Spleen (tissue), 11 donors: ENCODE results near the gene ZBTB7C. TPM values are rescaled to one million over a fixed set of nuclear protein-coding genes. Genes with fewer than 3 reads are reported as not detected.
"Not testable (repeated sequence)": the region's sequence is repeated elsewhere in the genome, so short reads cannot be mapped to it uniquely, and the experiment has no call there.

Experiments
- DNase-seq: peaks from one replicate; pipeline ENCODE4 v3.0.0-alpha.2; 2020
- H3K27ac ChIP-seq, 8 donors: fragments of 200-600 bp; sonication (generic) in 7 of 8; 1 replicate in 4 of 8; 2 replicates in 4 of 8; pipeline versions ENCODE4 v1.5.0 to v1.8.0; 2016 to 2021; ENCODE audit warnings: inconsistent platforms in 4 of 8, mild to moderate bottlenecking in 4 of 8, moderate library complexity in 1 of 8
- H3K27me3 ChIP-seq, 7 donors: fragments of 200-600 bp; sonication (generic) in 6 of 7; replicated peaks in 1 of 7; 1 replicate in 4 of 7; 2 replicates in 3 of 7; pipeline versions ENCODE4 v1.5.0 to v1.8.0; 2016 to 2021; ENCODE audit warnings: inconsistent platforms in 3 of 7, mild to moderate bottlenecking in 1 of 7
- H3K36me3 ChIP-seq, 6 donors: fragments of 200-600 bp; sonication (generic) in 5 of 6; 1 replicate in 4 of 6; 2 replicates in 2 of 6; pipeline versions ENCODE4 v1.5.0 to v1.8.0; 2016 to 2021; ENCODE audit warnings: inconsistent platforms in 2 of 6
- H3K4me1 ChIP-seq, 6 donors: fragments of 200-600 bp; sonication (generic) in 5 of 6; 1 replicate in 3 of 6; 2 replicates in 3 of 6; pipeline versions ENCODE4 v1.5.0 to v1.8.0; 2016 to 2021; ENCODE audit warnings: inconsistent platforms in 3 of 6
- H3K4me3 ChIP-seq, 8 donors: fragments of 200-600 bp; sonication (generic) in 7 of 8; 1 replicate in 4 of 8; 2 replicates in 4 of 8; pipeline versions ENCODE4 v1.5.0 to v1.8.0; 2016 to 2021; ENCODE audit warnings: inconsistent platforms in 4 of 8, mild to moderate bottlenecking in 4 of 8, moderate library complexity in 2 of 8
- H3K9me3 ChIP-seq, 8 donors: fragments of 200-600 bp; sonication (generic) in 7 of 8; 1 replicate in 4 of 8; 2 replicates in 4 of 8; pipeline versions ENCODE4 v1.5.0 to v1.8.0; 2016 to 2021; ENCODE audit warnings: inconsistent platforms in 4 of 8
- CTCF ChIP-seq, 11 experiments: fragments of 200-600 bp in 7 of 11; fragments of 450-650 bp in 4 of 11; sonication (generic) in 4 of 11; IDR thresholded peaks in 8 of 11; conservative IDR thresholded peaks in 3 of 11; 1 replicate in 7 of 11; 2 replicates in 4 of 11; pipeline versions ENCODE4 v1.4.0 to v1.8.0; 2016 to 2021; ENCODE audit warnings: antibody characterized with exemption in 11 of 11, inconsistent platforms in 4 of 11, mild to moderate bottlenecking in 1 of 11
- POLR2A ChIP-seq, 3 donors: fragments of 450-650 bp; IDR thresholded peaks; one replicate each; pipeline ENCODE4 v1.5.1; 2017; ENCODE audit warnings: antibody characterized with exemption in 3 of 3, mild to moderate bottlenecking in 1 of 3
- POLR2AphosphoS5 ChIP-seq, 3 donors: sonication (generic); formaldehyde crosslinking; IDR thresholded peaks; one replicate each; pipeline ENCODE4 v1.5.1; 2017; ENCODE audit warnings: antibody characterized with exemption in 3 of 3
- WGBS, 5 donors: extraction: QIAGEN DNeasy Blood & Tissue Kit in 3 of 5; methylation state at CpG; one replicate each; pipeline versions ENCODE4 v1.1.5 to v1.1.7; 2013 to 2018; 5-methylcytosine and 5-hydroxymethylcytosine counted together
- intact Hi-C: fragments of 100-400 bp; cut with DNase I; formaldehyde crosslinking; loops from one replicate; pipeline ENCODE4 v1.15.0; 2023; ENCODE audit warnings: low total_unique reads
- polyA plus RNA-seq, 3 donors: library from polyadenylated mRNA; stranded (reverse); fragments of 200-250 nt; gene quantifications; one replicate each; pipeline ENCODE4 v1.2.1, GENCODE V29; 2013
- total RNA-seq, 7 donors: library from RNA; depleted of rRNA in 3 of 7; stranded (reverse); fragments of >200 nt in 3 of 7; fragmentation: NEBNext Ultra II Directional in 4 of 7; extraction: Animal tissue kit (Norgen Biotek cat#: 25700) in 4 of 7; gene quantifications; one replicate each; pipeline versions ENCODE4 v1.1.0 to v1.2.1, GENCODE V29; 2016 to 2021
- donor health status: healthy with polysubstance abuse.
- donor health status: DM: no; HTN: no; CAD: no; lungs with moderate emphysema.
- donor health status: DM: no; HTN: no; CAD: no.
- donor health status: Bipolar disorder and iron deficiency.
- donor health status: healthy.
- donor health status: DM: no; HTN: no; CAD: no.
- donor health status: DM: yes; HTN: yes; CAD: no.

Gene ZBTB7C
- total and polyA plus RNA-seq, 10 donors, result 1.00 to 64.2 (median 18.8) TPM

- DNase-seq, result no peak
- intact Hi-C loops, result loop anchor here (10.0 kb wide), 1 partner anchor 206 kb away; no protein-coding TSS in a partner anchor
- H3K27ac ChIP-seq, result peak overlapping the region in 6 of 8 donors; percentile 32 to 74 (median 66)
- peaks cover 0 to 34% (median 0%) of the 10 kb centered on the region in 7 donors for H3K27me3 ChIP-seq
- peaks cover 0 to 26% (median 14%) of the 10 kb centered on the region in 6 donors for H3K4me1 ChIP-seq
- no peaks in the 10 kb centered on the region for H3K36me3 ChIP-seq
- no peaks in the 10 kb centered on the region for H3K9me3 ChIP-seq
- no peak for TF ChIP-seq POLR2A (IDR thresholded peaks at IDR 0.05)
- TF ChIP-seq CTCF (IDR thresholded peaks at IDR 0.05 in 8 of 11, conservative IDR thresholded peaks at IDR 0.05 in 3 of 11), result no peak
- TF ChIP-seq POLR2AphosphoS5 (IDR thresholded peaks at IDR 0.05), result no peak
- H3K4me3 ChIP-seq, result no peak overlapping the region
- WGBS, 5 donors, result 56 to 75% (median 71%) methylated on average over 9 of the region's 9 CpGs
These were observed 31.7 kb upstream of the ZBTB7C start for GRCh38 chr18:48440924-48441323.

GRCh38 chr18:48436907-48437306, 27.7 kb upstream of the ZBTB7C start:
- H3K4me3 ChIP-seq, result no peak overlapping the region
- TF ChIP-seq POLR2AphosphoS5 (IDR thresholded peaks at IDR 0.05) (no peak), CTCF (IDR thresholded peaks at IDR 0.05 in 8 of 11, conservative IDR thresholded peaks at IDR 0.05 in 3 of 11) (no peak), POLR2A (IDR thresholded peaks at IDR 0.05) (no peak)
- H3K36me3 ChIP-seq, result no peaks in the 10 kb centered on the region
- WGBS, 5 donors, result 69 to 88% (median 73%) methylated on average over 3 of the region's 3 CpGs
- no peak for DNase-seq
- peaks cover 0 to 20% (median 0%) of the 10 kb centered on the region in 7 donors for H3K27me3 ChIP-seq
- no peak overlapping the region for H3K27ac ChIP-seq
- intact Hi-C loops, result no loop called here
- peaks cover 0 to 17% (median 10%) of the 10 kb centered on the region in 6 donors for H3K4me1 ChIP-seq
- no peaks in the 10 kb centered on the region for H3K9me3 ChIP-seq

- intact Hi-C loops, H3K36me3 ChIP-seq, H3K27ac ChIP-seq, H3K27me3 ChIP-seq, H3K4me3 ChIP-seq, H3K4me1 ChIP-seq, DNase-seq, H3K9me3 ChIP-seq: not testable (repeated sequence)
- 94 to 96% (median 94%) methylated on average over 4 of the region's 4 CpGs for WGBS, 5 donors
These were observed 25.2 kb upstream of the ZBTB7C start for GRCh38 chr18:48434382-48434781.

- H3K4me1 ChIP-seq, result peaks cover 0 to 3% (median 0%) of the 10 kb centered on the region in 6 donors
- no peak overlapping the region for H3K4me3 ChIP-seq
- 75 to 91% (median 85%) methylated on average over 2 of the region's 2 CpGs for WGBS, 5 donors
- no peak overlapping the region for H3K27ac ChIP-seq
- intact Hi-C loops, result no loop called here
- no peaks in the 10 kb centered on the region for H3K9me3 ChIP-seq
- H3K36me3 ChIP-seq, result no peaks in the 10 kb centered on the region
- H3K27me3 ChIP-seq, result peaks cover 0 to 14% (median 0%) of the 10 kb centered on the region in 7 donors
- no peak for TF ChIP-seq POLR2AphosphoS5 (IDR thresholded peaks at IDR 0.05)
- no peak for TF ChIP-seq CTCF (IDR thresholded peaks at IDR 0.05 in 8 of 11, conservative IDR thresholded peaks at IDR 0.05 in 3 of 11)
- TF ChIP-seq POLR2A (IDR thresholded peaks at IDR 0.05), result no peak
- DNase-seq, result no peak
These were observed 24.4 kb upstream of the ZBTB7C start for GRCh38 chr18:48433541-48433940.

- TF ChIP-seq POLR2AphosphoS5 (IDR thresholded peaks at IDR 0.05) (no peak), CTCF (IDR thresholded peaks at IDR 0.05 in 8 of 11, conservative IDR thresholded peaks at IDR 0.05 in 3 of 11) (no peak), POLR2A (IDR thresholded peaks at IDR 0.05) (no peak)
- H3K4me3 ChIP-seq, result no peak overlapping the region
- no peaks in the 10 kb centered on the region for H3K36me3 ChIP-seq
- WGBS, 5 donors, result 72 to 85% (median 79%) methylated on average over 4 of the region's 4 CpGs
- intact Hi-C loops, result no loop called here
- no peak for DNase-seq
- no peaks in the 10 kb centered on the region for H3K9me3 ChIP-seq
- peaks cover 0 to 3% (median 0%) of the 10 kb centered on the region in 6 donors for H3K4me1 ChIP-seq
- H3K27me3 ChIP-seq, result peaks cover 0 to 19% (median 0%) of the 10 kb centered on the region in 7 donors
- no peak overlapping the region for H3K27ac ChIP-seq
These were observed 21.0 kb upstream of the ZBTB7C start for GRCh38 chr18:48430150-48430549.
